ENCODE measurements around the gene EML6. TPM values are rescaled to one million over a fixed set of nuclear protein-coding genes. Genes with fewer than 3 reads are reported as not detected.

Gene EML6
- total RNA-seq, 2 donors from 2014 or later: 0.46 to 10.7 TPM

DNA sequence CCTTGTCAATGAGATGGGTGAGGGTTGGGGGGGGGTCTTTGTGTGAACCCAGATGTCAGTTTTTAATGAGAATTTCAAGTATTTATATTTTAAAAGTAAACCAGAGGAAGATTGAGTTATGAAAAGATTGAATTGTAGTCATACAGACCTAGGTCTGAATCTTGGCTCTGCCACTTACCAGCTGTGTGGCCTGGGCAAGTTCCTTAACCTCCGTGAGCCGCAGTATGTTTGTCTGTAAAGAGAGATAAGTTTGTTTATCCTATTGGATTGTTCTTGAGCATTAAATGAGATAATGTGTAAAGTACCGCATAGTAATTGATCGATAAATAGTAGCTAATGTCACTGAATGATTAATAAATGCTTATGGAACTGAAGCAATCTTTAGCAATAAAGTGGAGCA, 63.8 kb downstream of the EML6 start:
- H3K9me3 ChIP-seq: no peaks in the 10 kb centered on the region
- no peak overlapping the region for H3K4me3 ChIP-seq
- TF ChIP-seq POLR2AphosphoS5 (IDR thresholded peaks at IDR 0.05) (no peak), POLR2A (IDR thresholded peaks at IDR 0.05) (no peak)
- TF ChIP-seq, protein P1, sequence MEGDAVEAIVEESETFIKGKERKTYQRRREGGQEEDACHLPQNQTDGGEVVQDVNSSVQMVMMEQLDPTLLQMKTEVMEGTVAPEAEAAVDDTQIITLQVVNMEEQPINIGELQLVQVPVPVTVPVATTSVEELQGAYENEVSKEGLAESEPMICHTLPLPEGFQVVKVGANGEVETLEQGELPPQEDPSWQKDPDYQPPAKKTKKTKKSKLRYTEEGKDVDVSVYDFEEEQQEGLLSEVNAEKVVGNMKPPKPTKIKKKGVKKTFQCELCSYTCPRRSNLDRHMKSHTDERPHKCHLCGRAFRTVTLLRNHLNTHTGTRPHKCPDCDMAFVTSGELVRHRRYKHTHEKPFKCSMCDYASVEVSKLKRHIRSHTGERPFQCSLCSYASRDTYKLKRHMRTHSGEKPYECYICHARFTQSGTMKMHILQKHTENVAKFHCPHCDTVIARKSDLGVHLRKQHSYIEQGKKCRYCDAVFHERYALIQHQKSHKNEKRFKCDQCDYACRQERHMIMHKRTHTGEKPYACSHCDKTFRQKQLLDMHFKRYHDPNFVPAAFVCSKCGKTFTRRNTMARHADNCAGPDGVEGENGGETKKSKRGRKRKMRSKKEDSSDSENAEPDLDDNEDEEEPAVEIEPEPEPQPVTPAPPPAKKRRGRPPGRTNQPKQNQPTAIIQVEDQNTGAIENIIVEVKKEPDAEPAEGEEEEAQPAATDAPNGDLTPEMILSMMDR (IDR thresholded peaks at IDR 0.05): no peak
- no peak for DNase-seq (ENCODE audit: low spot score)
- H3K36me3 ChIP-seq: no peaks in the 10 kb centered on the region
- no peaks in the 10 kb centered on the region for H3K27me3 ChIP-seq (replicated peaks; ENCODE audit: insufficient read depth)
- intact Hi-C loops (cut with DNase I): no loop called here
- no peak overlapping the region for H3K27ac ChIP-seq
- WGBS: 90% methylated on average over 4 of the region's 4 CpGs
- H3K4me1 ChIP-seq (replicated peaks): no peaks in the 10 kb centered on the region

DNA sequence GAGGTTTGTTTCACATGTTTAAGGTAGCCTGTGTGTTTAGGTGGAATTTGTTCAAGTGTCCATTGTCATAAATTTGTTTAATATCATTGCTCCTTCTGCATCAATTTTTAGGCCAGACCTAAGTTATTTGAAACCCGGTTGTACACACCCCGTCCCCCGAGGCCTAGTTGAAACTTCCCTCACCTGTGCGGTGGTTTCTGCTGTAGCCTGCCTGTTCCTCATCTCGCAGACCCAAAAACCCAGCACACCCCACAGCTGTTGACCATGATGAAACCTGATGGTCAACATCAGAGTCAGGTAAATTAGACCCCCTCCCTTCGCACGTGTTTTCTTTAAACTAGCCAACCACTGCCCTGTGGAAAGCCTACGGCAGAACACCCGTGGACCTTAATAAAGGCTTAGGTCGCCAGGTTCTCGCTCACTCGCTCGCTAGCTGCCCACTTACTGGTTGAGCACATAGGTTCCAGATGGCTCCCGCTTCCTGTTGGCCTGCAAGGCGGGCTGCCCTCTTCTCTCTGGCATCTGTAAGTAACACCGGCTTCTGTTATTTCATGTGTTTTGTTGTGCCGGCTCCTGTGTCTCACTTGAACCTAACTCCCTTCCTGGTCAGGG, 64.4 kb downstream of the EML6 start:
- intact Hi-C loops (cut with DNase I): no loop called here
- DNase-seq (ENCODE audit: low spot score): no peak
- H3K4me3 ChIP-seq: no peak overlapping the region
- no peaks in the 10 kb centered on the region for H3K27me3 ChIP-seq (replicated peaks; ENCODE audit: insufficient read depth)
- no peaks in the 10 kb centered on the region for H3K4me1 ChIP-seq (replicated peaks)
- WGBS: 97% methylated on average over 17 of the region's 17 CpGs
- TF ChIP-seq, protein P1 (IDR thresholded peaks at IDR 0.05): no peak
- TF ChIP-seq POLR2AphosphoS5 (IDR thresholded peaks at IDR 0.05) (no peak), POLR2A (IDR thresholded peaks at IDR 0.05) (no peak)
- H3K9me3 ChIP-seq: no peaks in the 10 kb centered on the region
- no peaks in the 10 kb centered on the region for H3K36me3 ChIP-seq
- no peak overlapping the region for H3K27ac ChIP-seq

DNA sequence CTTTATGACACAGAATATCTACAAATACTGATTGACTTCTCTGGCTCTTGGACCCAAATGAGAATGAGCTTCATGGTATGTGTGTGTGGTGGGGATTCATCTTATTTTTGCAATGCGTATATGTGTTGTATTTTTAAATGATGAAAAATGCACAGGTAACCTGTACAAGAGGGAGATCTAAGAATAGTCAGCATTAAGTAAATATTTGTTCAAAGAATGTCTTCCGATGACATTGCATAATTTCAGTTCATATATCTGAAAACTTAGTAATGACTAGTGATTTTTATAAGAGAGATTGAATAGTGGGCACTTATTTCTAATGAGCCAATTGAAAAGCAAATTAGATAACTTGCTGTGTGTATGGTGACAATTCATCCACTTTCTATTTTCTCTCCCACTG, 66.4 kb downstream of the EML6 start:
- H3K4me3 ChIP-seq: no peak overlapping the region
- 87% methylated on average over 2 of the region's 2 CpGs for WGBS
- no peak for TF ChIP-seq POLR2AphosphoS5 (IDR thresholded peaks at IDR 0.05)
- TF ChIP-seq, protein P1 (IDR thresholded peaks at IDR 0.05): no peak
- TF ChIP-seq POLR2A (IDR thresholded peaks at IDR 0.05): no peak
- H3K4me1 ChIP-seq (replicated peaks): no peaks in the 10 kb centered on the region
- H3K27me3 ChIP-seq (replicated peaks; ENCODE audit: insufficient read depth): no peaks in the 10 kb centered on the region
- DNase-seq (ENCODE audit: low spot score): no peak
- H3K27ac ChIP-seq: no peak overlapping the region
- H3K9me3 ChIP-seq: no peaks in the 10 kb centered on the region
- H3K36me3 ChIP-seq: no peaks in the 10 kb centered on the region
- intact Hi-C loops (cut with DNase I): no loop called here

DNA sequence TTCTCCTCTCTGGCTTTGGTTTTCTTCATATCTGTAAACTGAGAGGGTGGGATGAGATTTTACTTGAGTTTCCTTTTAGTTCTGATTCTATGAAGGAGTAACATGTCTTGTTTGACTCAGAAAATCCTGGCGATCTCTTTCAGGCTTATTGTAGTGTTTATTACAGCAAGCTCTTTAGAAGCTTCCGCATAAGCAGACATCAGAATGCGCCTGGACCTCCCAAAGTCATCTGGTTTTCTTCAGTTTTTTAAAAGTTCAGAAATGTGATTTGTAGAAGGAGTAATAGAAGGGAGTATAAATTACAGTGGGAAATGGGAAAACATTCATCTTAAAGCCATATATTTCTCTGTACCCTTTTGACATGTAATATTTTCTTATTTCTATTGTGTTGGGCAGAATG, 68.4 kb downstream of the EML6 start:
- DNase-seq (ENCODE audit: low spot score): no peak
- no peaks in the 10 kb centered on the region for H3K27me3 ChIP-seq (replicated peaks; ENCODE audit: insufficient read depth)
- 69% methylated on average over 3 of the region's 3 CpGs for WGBS
- H3K36me3 ChIP-seq: no peaks in the 10 kb centered on the region
- intact Hi-C loops (cut with DNase I): no loop called here
- TF ChIP-seq POLR2AphosphoS5 (IDR thresholded peaks at IDR 0.05): no peak
- TF ChIP-seq, protein P1 (IDR thresholded peaks at IDR 0.05): no peak
- no peaks in the 10 kb centered on the region for H3K9me3 ChIP-seq
- H3K4me1 ChIP-seq (replicated peaks): no peaks in the 10 kb centered on the region
- no peak overlapping the region for H3K27ac ChIP-seq
- no peak overlapping the region for H3K4me3 ChIP-seq

DNA sequence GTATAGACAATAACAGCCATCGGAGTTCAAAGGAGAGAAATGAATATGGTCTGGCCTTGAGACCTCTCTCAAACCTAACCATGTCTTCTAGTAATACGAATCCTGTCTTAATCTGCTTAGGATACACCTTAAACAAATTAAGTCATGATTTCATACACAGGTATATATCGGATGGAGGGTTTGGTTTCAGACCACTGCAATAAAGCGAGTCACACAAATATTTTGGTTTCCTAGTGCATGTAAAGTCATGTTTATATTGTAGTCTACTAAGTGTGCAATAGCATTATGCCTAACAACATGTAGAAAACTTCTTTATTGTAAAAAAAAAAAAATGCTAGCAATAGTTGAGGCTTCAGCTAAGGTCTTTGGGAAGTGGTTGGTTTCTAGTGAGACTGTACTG, 73.8 kb downstream of the EML6 start:
- Histone ChIP-seq H3K4me1 (replicated peaks) (no peaks in the 10 kb centered on the region), H3K9me3 (no peaks in the 10 kb centered on the region), H3K4me3 (no peak overlapping the region), H3K36me3 (no peaks in the 10 kb centered on the region), H3K27me3 (replicated peaks; ENCODE audit: insufficient read depth) (no peaks in the 10 kb centered on the region), H3K27ac (no peak overlapping the region)
- DNase-seq (ENCODE audit: low spot score): no peak
- intact Hi-C loops (cut with DNase I): no loop called here
- WGBS: 91% methylated on average over 4 of the region's 4 CpGs
- TF ChIP-seq POLR2AphosphoS5 (IDR thresholded peaks at IDR 0.05) (no peak), POLR2A (IDR thresholded peaks at IDR 0.05) (no peak)
- TF ChIP-seq, protein P1 (IDR thresholded peaks at IDR 0.05): no peak
